ENCODE data around the gene ANTKMT.
A peak's percentile ranks its signal among the peaks of the same experiment; 100 is the strongest.

The ANTKMT gene

DNA sequence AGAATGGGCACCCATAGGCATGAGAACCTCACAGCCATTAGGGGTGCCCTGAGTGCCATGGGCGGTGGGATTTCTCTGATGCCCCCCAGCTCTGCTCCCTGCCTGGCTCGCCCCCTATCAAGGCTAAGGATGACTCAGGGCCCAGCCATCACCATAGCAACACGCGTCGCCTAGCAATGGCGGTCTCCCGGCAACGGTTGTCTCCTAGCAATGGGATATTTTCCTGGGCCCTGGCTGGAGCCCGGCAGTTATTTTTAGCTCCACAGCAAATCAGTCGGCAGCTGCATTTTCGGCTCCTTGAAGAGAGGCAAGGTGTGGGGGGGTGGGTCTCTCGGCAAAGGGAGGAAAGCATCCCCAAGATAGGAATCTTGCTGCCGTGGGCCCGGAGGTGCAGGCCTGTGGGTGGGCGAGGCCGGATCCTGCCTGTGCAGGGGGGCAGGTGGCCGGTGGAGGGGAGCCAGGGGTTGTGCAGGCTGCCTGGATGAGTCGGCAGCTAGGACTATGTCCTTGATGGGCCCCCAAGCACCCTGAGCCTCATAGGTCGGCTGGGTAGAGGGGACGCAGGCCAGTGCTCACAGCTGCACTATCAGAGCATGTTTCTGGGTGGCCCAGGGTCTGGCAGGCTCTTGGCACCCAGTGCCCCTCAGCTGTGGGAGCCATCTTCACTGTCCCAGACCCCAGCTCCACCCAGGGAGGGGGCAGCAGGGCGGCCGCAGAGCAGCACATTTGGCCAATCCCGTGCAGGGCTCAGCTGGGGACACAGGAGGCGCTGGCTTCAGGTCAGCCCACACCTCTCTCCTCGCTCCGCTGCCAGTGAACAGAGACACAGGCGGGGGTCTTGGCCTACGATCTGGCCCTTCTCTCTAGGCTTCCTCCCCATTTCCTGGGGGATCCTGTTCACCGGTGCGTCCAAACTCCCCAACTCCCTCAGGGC is 11.1 kb upstream of the ANTKMT start:
- peaks cover 11 to 49% (median 16%) of the 10 kb centered on the region in 3 experiments for H3K27me3 ChIP-seq (ENCODE audit: control insufficient read depth in 3 of 3, insufficient read depth in 3 of 3, low read depth in 1 of 3, low read length in 3 of 3)
- H3K4me3 ChIP-seq (ENCODE audit: low read length in 2 of 2): peak overlapping the region; percentile 31 to 34
- H3K9me3 ChIP-seq (replicated peaks in 1 of 2; ENCODE audit: control insufficient read depth in 2 of 2, insufficient read depth in 1 of 2, low read depth in 1 of 2, low read length in 2 of 2): no peaks in the 10 kb centered on the region
- peak overlapping the region; percentile 55 for H3K4me2 ChIP-seq (ENCODE audit: insufficient read depth, low read length, poor library complexity, severe bottlenecking)
- H2BK120ac ChIP-seq (ENCODE audit: low read depth, low read length): no peak overlapping the region
- H2BK5ac ChIP-seq (ENCODE audit: low read length): no peak overlapping the region
- peak; percentile 87 for DNase-seq (ENCODE audit: low spot score)
- H2AFZ ChIP-seq (ENCODE audit: low read length): peak overlapping the region; percentile 68
- H3K4me1 ChIP-seq (ENCODE audit: control insufficient read depth in 2 of 2, insufficient read depth in 1 of 2, low read depth in 1 of 2, low read length in 2 of 2): peaks cover 27 to 52% of the 10 kb centered on the region in 2 donors
- H3K18ac ChIP-seq (ENCODE audit: low read length): peak overlapping the region; percentile 91
- no peak overlapping the region for H4K91ac ChIP-seq (ENCODE audit: low read depth, low read length, poor library complexity)
- peak overlapping the region; percentile 100 for H2AK5ac ChIP-seq (ENCODE audit: low read depth, low read length)
- no peak overlapping the region for H2BK12ac ChIP-seq (ENCODE audit: low read length)
- H2BK15ac ChIP-seq (ENCODE audit: low read length): peak overlapping the region; percentile 99
- H3K14ac ChIP-seq (ENCODE audit: low read length): peak overlapping the region; percentile 8
- H3K36me3 ChIP-seq (replicated peaks in 1 of 2; ENCODE audit: control insufficient read depth in 2 of 2, insufficient read depth in 2 of 2, low read length in 2 of 2): no peaks in the 10 kb centered on the region
- peak overlapping the region; percentile 99 for H3K23ac ChIP-seq (ENCODE audit: low read depth, low read length, poor library complexity)
- H4K8ac ChIP-seq (ENCODE audit: low read depth, low read length): no peak overlapping the region
- no CpG with 5 or more reads among the region's 30 CpGs for WGBS, 2 donors (ENCODE audit: extremely low coverage in 2 of 2, insufficient read length in 2 of 2, insufficient replicate concordance in 1 of 2)
- no peak overlapping the region for H3K4ac ChIP-seq (ENCODE audit: low read length)
- H3K9ac ChIP-seq (ENCODE audit: low read depth, low read length, poor library complexity): no peak overlapping the region
- H3K79me1 ChIP-seq (ENCODE audit: low read depth, low read length): peaks cover 2% of the 10 kb centered on the region
- peak overlapping the region; percentile 63 for H3K27ac ChIP-seq (replicated peaks; ENCODE audit: low read length)

- H3K27ac ChIP-seq (replicated peaks; ENCODE audit: low read length): peak overlapping the region; percentile 63
- no peak for DNase-seq (ENCODE audit: low spot score)
- no peak overlapping the region for H4K8ac ChIP-seq (ENCODE audit: low read depth, low read length)
- H3K4me2 ChIP-seq (ENCODE audit: insufficient read depth, low read length, poor library complexity, severe bottlenecking): no peak overlapping the region
- peak overlapping the region; percentile 99 for H3K23ac ChIP-seq (ENCODE audit: low read depth, low read length, poor library complexity)
- peak overlapping the region; percentile 38 for H3K4ac ChIP-seq (ENCODE audit: low read length)
- peaks cover 6% of the 10 kb centered on the region for H3K79me1 ChIP-seq (ENCODE audit: low read depth, low read length)
- H3K18ac ChIP-seq (ENCODE audit: low read length): peak overlapping the region; percentile 91
- H2BK120ac ChIP-seq (ENCODE audit: low read depth, low read length): peak overlapping the region; percentile 93
- peak overlapping the region; percentile 84 for H3K9ac ChIP-seq (ENCODE audit: low read depth, low read length, poor library complexity)
- peak overlapping the region; percentile 82 for H2BK5ac ChIP-seq (ENCODE audit: low read length)
- no peaks in the 10 kb centered on the region for H3K9me3 ChIP-seq (replicated peaks in 1 of 2; ENCODE audit: control insufficient read depth in 2 of 2, insufficient read depth in 1 of 2, low read depth in 1 of 2, low read length in 2 of 2)
- H4K91ac ChIP-seq (ENCODE audit: low read depth, low read length, poor library complexity): no peak overlapping the region
- H3K4me3 ChIP-seq (ENCODE audit: low read length in 2 of 2): peak overlapping the region in 1 of 2 donors; percentile 31
- peak overlapping the region; percentile 71 for H3K14ac ChIP-seq (ENCODE audit: low read length)
- H2BK12ac ChIP-seq (ENCODE audit: low read length): peak overlapping the region; percentile 86
- H2BK15ac ChIP-seq (ENCODE audit: low read length): peak overlapping the region; percentile 99
- peak overlapping the region; percentile 100 for H2AK5ac ChIP-seq (ENCODE audit: low read depth, low read length)
- H2AFZ ChIP-seq (ENCODE audit: low read length): peak overlapping the region; percentile 68
- peaks cover 27 to 51% of the 10 kb centered on the region in 2 donors for H3K4me1 ChIP-seq (ENCODE audit: control insufficient read depth in 2 of 2, insufficient read depth in 1 of 2, low read depth in 1 of 2, low read length in 2 of 2)
- WGBS, 2 donors (ENCODE audit: extremely low coverage in 2 of 2, insufficient read length in 2 of 2, insufficient replicate concordance in 1 of 2): no CpG with 5 or more reads among the region's 21 CpGs
- H3K27me3 ChIP-seq (ENCODE audit: control insufficient read depth in 3 of 3, insufficient read depth in 3 of 3, low read depth in 1 of 3, low read length in 3 of 3): peaks cover 8 to 43% (median 15%) of the 10 kb centered on the region in 3 experiments
- H3K36me3 ChIP-seq (replicated peaks in 1 of 2; ENCODE audit: control insufficient read depth in 2 of 2, insufficient read depth in 2 of 2, low read length in 2 of 2): no peaks in the 10 kb centered on the region
These were observed 10.4 kb upstream of the ANTKMT start for GRCh38 chr16:710500-711075.

- Histone ChIP-seq H3K27ac (replicated peaks; ENCODE audit: low read length) (no peak overlapping the region), H4K91ac (ENCODE audit: low read depth, low read length, poor library complexity) (no peak overlapping the region), H3K9me3 (replicated peaks in 1 of 2; ENCODE audit: control insufficient read depth in 2 of 2, insufficient read depth in 1 of 2, low read depth in 1 of 2, low read length in 2 of 2) (no peaks in the 10 kb centered on the region), H3K79me1 (ENCODE audit: low read depth, low read length) (peaks cover 8% of the 10 kb centered on the region), H2BK120ac (ENCODE audit: low read depth, low read length) (peak overlapping the region; percentile 93), H3K36me3 (replicated peaks in 1 of 2; ENCODE audit: control insufficient read depth in 2 of 2, insufficient read depth in 2 of 2, low read length in 2 of 2) (no peaks in the 10 kb centered on the region), H3K18ac (ENCODE audit: low read length) (peak overlapping the region; percentile 91), H2AFZ (ENCODE audit: low read length) (no peak overlapping the region), H3K4me3 (ENCODE audit: low read length in 2 of 2) (peak overlapping the region in 1 of 2 donors; percentile 16), H2BK5ac (ENCODE audit: low read length) (peak overlapping the region; percentile 82), H2BK12ac (ENCODE audit: low read length) (peak overlapping the region; percentile 86), H2BK15ac (ENCODE audit: low read length) (peak overlapping the region; percentile 99), H3K14ac (ENCODE audit: low read length) (peak overlapping the region; percentile 71), H4K8ac (ENCODE audit: low read depth, low read length) (no peak overlapping the region), H3K4ac (ENCODE audit: low read length) (peak overlapping the region; percentile 38), H2AK5ac (ENCODE audit: low read depth, low read length) (peak overlapping the region; percentile 100), H3K9ac (ENCODE audit: low read depth, low read length, poor library complexity) (peak overlapping the region; percentile 84), H3K27me3 (ENCODE audit: control insufficient read depth in 3 of 3, insufficient read depth in 3 of 3, low read depth in 1 of 3, low read length in 3 of 3) (peaks cover 8 to 40% (median 15%) of the 10 kb centered on the region in 3 experiments), H3K23ac (ENCODE audit: low read depth, low read length, poor library complexity) (peak overlapping the region; percentile 99), H3K4me2 (ENCODE audit: insufficient read depth, low read length, poor library complexity, severe bottlenecking) (no peak overlapping the region), H3K4me1 (ENCODE audit: control insufficient read depth in 2 of 2, insufficient read depth in 1 of 2, low read depth in 1 of 2, low read length in 2 of 2) (peaks cover 27 to 51% of the 10 kb centered on the region in 2 donors)
- no peak for DNase-seq (ENCODE audit: low spot score)
- WGBS, 2 donors (ENCODE audit: extremely low coverage in 2 of 2, insufficient read length in 2 of 2, insufficient replicate concordance in 1 of 2): no CpG with 5 or more reads among the region's 12 CpGs
These were observed 9.9 kb upstream of the ANTKMT start for GRCh38 chr16:711084-711483.
